MM.1S (cell line): ENCODE results near the gene VPS13C.

ENCODE experiments used
- CTCF ChIP-seq: fragments of 300-600 bp; sonication (generic); IDR thresholded peaks from 2 replicates; pipeline ENCODE4 v1.5.1; 2016; ENCODE audit warnings: antibody characterized with exemption, low read length, mixed read lengths
- EZH2 ChIP-seq: fragments of 300-600 bp; sonication (generic); optimal IDR thresholded peaks from 2 replicates; pipeline ENCODE3; 2017; ENCODE audit warnings: low read depth, mild to moderate bottlenecking, antibody characterized with exemption, low read length, mixed read lengths
- EZH2phosphoT487 ChIP-seq: fragments of 300-600 bp; sonication (generic); IDR thresholded peaks from 2 replicates; pipeline ENCODE4 v1.6.1; 2018; ENCODE audit warnings: antibody characterized with exemption, low read length

GRCh38 chr15:62052713-62053112 lies 7.5 kb downstream of the VPS13C start:
- no peak for TF ChIP-seq CTCF
- TF ChIP-seq EZH2: no peak
- TF ChIP-seq EZH2phosphoT487: no peak
